Activated CD4-positive, alpha-beta memory T cell treated with anti-CD3 and anti-CD28 coated beads, Interleukin-2, amount 10 ng/mL, durations not matched to agents 7 days and 5 days (primary cell): ENCODE measurements around the gene CCK. TPM values are rescaled to one million over a fixed set of nuclear protein-coding genes. Genes with fewer than 3 reads are reported as not detected.

Experiments used
- CTCF ChIA-PET: fragments of 350-600 bp; sonication (Branson Sonifier 250); formaldehyde crosslinking; loops from one replicate; lab custom pipeline; 2021; ENCODE audit warnings: antibody characterized with exemption, inconsistent platforms; lab: Charles Lee
- POLR2A ChIA-PET: fragments of 350-600 bp; sonication (Branson Sonifier 250); formaldehyde crosslinking; loops from one replicate; lab custom pipeline; 2021; ENCODE audit warnings: antibody characterized with exemption; lab: Charles Lee
- DNase-seq: peaks from one replicate; pipeline ENCODE4 v3.0.0-alpha.2; 2020
- H3K27ac Mint-ChIP-seq: one replicate; pipeline ENCODE4 v1.8.0; 2021; ENCODE audit warnings: mild to moderate bottlenecking, mixed read lengths
- H3K27me3 Mint-ChIP-seq: one replicate; pipeline ENCODE4 v1.8.0; 2021; ENCODE audit warnings: mixed read lengths
- H3K36me3 Mint-ChIP-seq: one replicate; pipeline ENCODE4 v1.8.0; 2021; ENCODE audit warnings: low read depth, mixed read lengths
- H3K4me1 Mint-ChIP-seq: one replicate; pipeline ENCODE4 v1.8.0; 2021; ENCODE audit warnings: mixed read lengths
- H3K4me3 Mint-ChIP-seq: one replicate; pipeline ENCODE4 v1.8.0; 2021; ENCODE audit warnings: mild to moderate bottlenecking, mixed read lengths
- H3K9me3 Mint-ChIP-seq: one replicate; pipeline ENCODE4 v1.8.0; 2021; ENCODE audit warnings: mixed read lengths
- total RNA-seq, 2 experiments: library from RNA; stranded (reverse); gene quantifications; one replicate each; pipeline ENCODE4 v1.2.3, GENCODE V29; 2021

CCK gene
- total RNA-seq, 2 experiments from 2014 or later, result not detected

- CTCF ChIA-PET, result interaction anchor here (1.0 to 1.9 kb wide), 3 partner anchors 18 to 214 kb away, joined by 3 to 10 read pairs (median 5); no protein-coding TSS in a partner anchor
- POLR2A ChIA-PET, result no interaction called here
- no peak for DNase-seq
- H3K27ac Mint-ChIP-seq, result no peak overlapping the region
- H3K27me3 Mint-ChIP-seq, result peaks cover 10% of the 10 kb centered on the region
- H3K4me3 Mint-ChIP-seq, result no peak overlapping the region
- peaks cover 3% of the 10 kb centered on the region for H3K36me3 Mint-ChIP-seq
- H3K4me1 Mint-ChIP-seq, result peaks cover 7% of the 10 kb centered on the region
- H3K9me3 Mint-ChIP-seq, result no peaks in the 10 kb centered on the region
Observed at GRCh38 chr3:42229266-42229941, 36.6 kb downstream of the CCK start.

GRCh38 chr3:42228796-42229195 is 37.2 kb downstream of the CCK start:
- H3K4me3 Mint-ChIP-seq, result no peak overlapping the region
- DNase-seq, result no peak
- peaks cover 9% of the 10 kb centered on the region for H3K36me3 Mint-ChIP-seq
- ChIA-PET CTCF (interaction anchor here (1.1 kb wide), 1 partner anchor 37 kb away, joined by 5 read pairs; no protein-coding TSS in a partner anchor), POLR2A (no interaction called here)
- H3K4me1 Mint-ChIP-seq, result peaks cover 7% of the 10 kb centered on the region
- H3K9me3 Mint-ChIP-seq, result no peaks in the 10 kb centered on the region
- no peak overlapping the region for H3K27ac Mint-ChIP-seq
- peaks cover 5% of the 10 kb centered on the region for H3K27me3 Mint-ChIP-seq

GRCh38 chr3:42226470-42227425 is 39.2 kb downstream of the CCK start:
- Mint-ChIP-seq H3K9me3 (no peaks in the 10 kb centered on the region), H3K36me3 (peaks cover 11% of the 10 kb centered on the region), H3K4me3 (no peak overlapping the region), H3K27ac (no peak overlapping the region), H3K4me1 (peaks cover 7% of the 10 kb centered on the region), H3K27me3 (peaks cover 5% of the 10 kb centered on the region)
- DNase-seq, result no peak
- POLR2A ChIA-PET, result no interaction called here
- CTCF ChIA-PET, result no interaction called here

GRCh38 chr3:42225486-42226363 is 40.3 kb downstream of the CCK start:
- CTCF ChIA-PET, result no interaction called here
- POLR2A ChIA-PET, result no interaction called here
- Mint-ChIP-seq H3K9me3 (no peaks in the 10 kb centered on the region), H3K27ac (no peak overlapping the region), H3K27me3 (peaks cover 5% of the 10 kb centered on the region), H3K4me1 (peaks cover 7% of the 10 kb centered on the region), H3K36me3 (peaks cover 13% of the 10 kb centered on the region), H3K4me3 (no peak overlapping the region)
- DNase-seq, result no peak

- POLR2A ChIA-PET, result no interaction called here
- no peak for DNase-seq
- Mint-ChIP-seq H3K4me1 (peaks cover 7% of the 10 kb centered on the region), H3K27me3 (peaks cover 5% of the 10 kb centered on the region), H3K36me3 (peaks cover 13% of the 10 kb centered on the region), H3K9me3 (no peaks in the 10 kb centered on the region), H3K27ac (no peak overlapping the region), H3K4me3 (no peak overlapping the region)
- CTCF ChIA-PET, result interaction anchor here (1.1 kb wide), 1 partner anchor 23 kb away, joined by 4 read pairs; no protein-coding TSS in a partner anchor
Observed at GRCh38 chr3:42224658-42225421, 41.1 kb downstream of the CCK start.

GRCh38 chr3:42224178-42224577 is 41.8 kb downstream of the CCK start:
- Mint-ChIP-seq H3K4me1 (peaks cover 7% of the 10 kb centered on the region), H3K27me3 (peaks cover 2% of the 10 kb centered on the region), H3K36me3 (peaks cover 13% of the 10 kb centered on the region), H3K4me3 (no peak overlapping the region), H3K27ac (no peak overlapping the region), H3K9me3 (no peaks in the 10 kb centered on the region)
- POLR2A ChIA-PET, result no interaction called here
- CTCF ChIA-PET, result interaction anchor here (1.1 kb wide), 1 partner anchor 23 kb away, joined by 4 read pairs; no protein-coding TSS in a partner anchor
- DNase-seq, result no peak

GRCh38 chr3:42222942-42223693 is 42.9 kb downstream of the CCK start:
- POLR2A ChIA-PET, result no interaction called here
- Mint-ChIP-seq H3K4me3 (no peak overlapping the region), H3K27me3 (no peaks in the 10 kb centered on the region), H3K9me3 (no peaks in the 10 kb centered on the region), H3K27ac (no peak overlapping the region), H3K4me1 (peaks cover 7% of the 10 kb centered on the region), H3K36me3 (peaks cover 13% of the 10 kb centered on the region)
- no peak for DNase-seq
- CTCF ChIA-PET, result interaction anchor here (0.6 kb wide), 1 partner anchor 39 kb away, joined by 3 read pairs; no protein-coding TSS in a partner anchor

GRCh38 chr3:42220436-42221121 is 45.4 kb downstream of the CCK start:
- CTCF ChIA-PET, result no interaction called here
- H3K27me3 Mint-ChIP-seq, result no peaks in the 10 kb centered on the region
- POLR2A ChIA-PET, result no interaction called here
- peaks cover 22% of the 10 kb centered on the region for H3K4me1 Mint-ChIP-seq
- peaks cover 16% of the 10 kb centered on the region for H3K36me3 Mint-ChIP-seq
- no peak overlapping the region for H3K4me3 Mint-ChIP-seq
- H3K27ac Mint-ChIP-seq, result no peak overlapping the region
- no peaks in the 10 kb centered on the region for H3K9me3 Mint-ChIP-seq
- DNase-seq, result no peak

- Mint-ChIP-seq H3K9me3 (no peaks in the 10 kb centered on the region), H3K4me3 (no peak overlapping the region), H3K27ac (peak overlapping the region; percentile 36), H3K27me3 (no peaks in the 10 kb centered on the region), H3K36me3 (peaks cover 10% of the 10 kb centered on the region), H3K4me1 (peaks cover 50% of the 10 kb centered on the region)
- ChIA-PET POLR2A (no interaction called here), CTCF (interaction anchor here (4.3 kb wide), 1 partner anchor 26 kb away, joined by 28 read pairs; no protein-coding TSS in a partner anchor)
- DNase-seq, result no peak
Observed at GRCh38 chr3:42216931-42217333, 49.1 kb downstream of the CCK start.

- Mint-ChIP-seq H3K4me3 (no peak overlapping the region), H3K27ac (no peak overlapping the region), H3K9me3 (no peaks in the 10 kb centered on the region), H3K36me3 (peaks cover 15% of the 10 kb centered on the region), H3K27me3 (no peaks in the 10 kb centered on the region), H3K4me1 (peaks cover 50% of the 10 kb centered on the region)
- CTCF ChIA-PET, result interaction anchor here (4.3 kb wide), 1 partner anchor 25 kb away, joined by 28 read pairs; no protein-coding TSS in a partner anchor
- POLR2A ChIA-PET, result no interaction called here
- DNase-seq, result no peak
Observed at GRCh38 chr3:42216302-42216701, 49.7 kb downstream of the CCK start.
